Peyer's patch (tissue), 4 donors: ENCODE results near the gene CD300A.

Experiments used
- POLR2A ChIP-seq, 2 donors: fragments of 450-650 bp; IDR thresholded peaks; one replicate each; pipeline ENCODE4 v1.5.1; 2017; ENCODE audit warnings: antibody characterized with exemption in 2 of 2, mild to moderate bottlenecking in 2 of 2, moderate library complexity in 2 of 2
- TF ChIP-seq, protein P1 (sequence below), 6 experiments: fragments of 450-650 bp in 4 of 6; fragments of 200-600 bp in 2 of 6; sonication (generic) in 1 of 6; IDR thresholded peaks; one replicate each; pipeline ENCODE4 v1.5.1; 2017 to 2019; ENCODE audit warnings: antibody characterized with exemption in 6 of 6, mild to moderate bottlenecking in 3 of 6, moderate library complexity in 1 of 6

DNA sequence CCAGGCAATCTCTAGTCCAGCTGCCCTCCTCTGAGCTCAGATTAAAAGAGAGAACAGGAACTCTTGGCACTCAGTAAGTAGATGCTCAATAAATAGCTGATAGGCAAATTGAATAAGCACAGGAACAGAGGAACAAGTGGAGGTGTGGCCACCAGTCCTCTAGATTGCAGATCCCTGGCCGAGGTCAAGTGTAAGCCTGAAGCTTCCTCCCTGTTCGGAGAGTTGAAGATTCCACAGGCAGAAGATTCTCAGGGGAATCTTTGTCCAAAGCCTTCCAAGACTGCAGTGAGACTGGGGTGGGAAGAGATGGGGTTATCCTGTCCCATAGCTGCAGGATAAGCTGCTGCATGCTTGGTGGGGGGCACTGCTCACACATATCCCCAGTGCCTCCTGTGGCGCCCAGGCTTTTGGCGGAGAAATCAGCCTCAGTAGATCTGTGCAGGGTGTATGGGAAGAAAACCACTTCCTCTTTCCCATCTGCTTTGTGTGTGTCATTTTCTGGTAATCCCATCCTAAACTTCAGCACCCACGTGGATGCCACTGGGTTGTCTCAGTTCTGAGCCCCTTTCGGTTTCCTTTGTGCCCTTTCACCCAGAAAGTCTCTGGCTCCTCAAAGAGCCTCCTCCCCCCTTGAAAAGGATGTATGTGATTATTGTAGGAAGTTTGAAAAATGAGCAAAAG is 12.1 kb downstream of the CD300A start:
- TF ChIP-seq, protein P1, sequence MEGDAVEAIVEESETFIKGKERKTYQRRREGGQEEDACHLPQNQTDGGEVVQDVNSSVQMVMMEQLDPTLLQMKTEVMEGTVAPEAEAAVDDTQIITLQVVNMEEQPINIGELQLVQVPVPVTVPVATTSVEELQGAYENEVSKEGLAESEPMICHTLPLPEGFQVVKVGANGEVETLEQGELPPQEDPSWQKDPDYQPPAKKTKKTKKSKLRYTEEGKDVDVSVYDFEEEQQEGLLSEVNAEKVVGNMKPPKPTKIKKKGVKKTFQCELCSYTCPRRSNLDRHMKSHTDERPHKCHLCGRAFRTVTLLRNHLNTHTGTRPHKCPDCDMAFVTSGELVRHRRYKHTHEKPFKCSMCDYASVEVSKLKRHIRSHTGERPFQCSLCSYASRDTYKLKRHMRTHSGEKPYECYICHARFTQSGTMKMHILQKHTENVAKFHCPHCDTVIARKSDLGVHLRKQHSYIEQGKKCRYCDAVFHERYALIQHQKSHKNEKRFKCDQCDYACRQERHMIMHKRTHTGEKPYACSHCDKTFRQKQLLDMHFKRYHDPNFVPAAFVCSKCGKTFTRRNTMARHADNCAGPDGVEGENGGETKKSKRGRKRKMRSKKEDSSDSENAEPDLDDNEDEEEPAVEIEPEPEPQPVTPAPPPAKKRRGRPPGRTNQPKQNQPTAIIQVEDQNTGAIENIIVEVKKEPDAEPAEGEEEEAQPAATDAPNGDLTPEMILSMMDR (IDR thresholded peaks at IDR 0.05) = no peak
- no peak for TF ChIP-seq POLR2A (IDR thresholded peaks at IDR 0.05)
